ENCODE data around the gene MCM6. TPM values are rescaled to one million over a fixed set of nuclear protein-coding genes. Genes with fewer than 3 reads are reported as not detected.
A peak's percentile ranks its signal among the peaks of the same experiment; 100 is the strongest.
"Not testable (repeated sequence)": the region's sequence is repeated elsewhere in the genome, so short reads cannot be mapped to it uniquely, and the experiment has no call there.

The MCM6 gene
- total and polyA plus RNA-seq, 7 experiments from 2014 or later, result 12.1 to 105 (median 21.0) TPM

- Histone ChIP-seq H3K27me3 (ENCODE audit: control insufficient read depth in 2 of 2, insufficient read depth in 2 of 2, low read length in 2 of 2) (no peaks in the 10 kb centered on the region), H3K4me1 (ENCODE audit: control insufficient read depth in 2 of 2, insufficient read depth in 2 of 2, low read length in 2 of 2) (no peaks in the 10 kb centered on the region), H3K9me3 (ENCODE audit: control insufficient read depth in 2 of 3, low read length in 3 of 3) (no peaks in the 10 kb centered on the region), H3K36me3 (ENCODE audit: control insufficient read depth in 2 of 3, insufficient read depth in 3 of 3, low read length in 3 of 3) (peaks cover 0 to 6% (median 0%) of the 10 kb centered on the region in 3 experiments), H3K4me3 (ENCODE audit: low read length) (no peak overlapping the region), H3K27ac (ENCODE audit: low read depth, low read length) (no peak overlapping the region)
- intact Hi-C loops (cut with micrococcal nuclease), result no loop called here
- H3K27me3 Mint-ChIP-seq, result no peaks in the 10 kb centered on the region
- no peak overlapping the region for H3K4me3 Mint-ChIP-seq
- peaks cover 0 to 15% (median 12%) of the 10 kb centered on the region in 5 donors for H3K36me3 Mint-ChIP-seq
- ChIA-PET POLR2A (interaction anchor here (1.7 kb wide), 1 partner anchor 45 kb away, joined by 4 read pairs; no protein-coding TSS in a partner anchor), CTCF (interaction anchor here (0.8 kb wide), 1 partner anchor 19 kb away, joined by 3 read pairs; no protein-coding TSS in a partner anchor)
- H3K27ac Mint-ChIP-seq, result no peak overlapping the region
- no peaks in the 10 kb centered on the region for H3K9me3 Mint-ChIP-seq
- ATAC-seq, result no peak
- peaks cover 0 to 7% (median 0%) of the 10 kb centered on the region in 7 donors for H3K4me1 Mint-ChIP-seq
- DNase-seq, result no peak
These were observed 18.7 kb upstream of the MCM6 start for GRCh38 chr2:135894930-135895329.

- DNase-seq, result no peak
- POLR2A ChIA-PET, result interaction anchor here (1.7 kb wide), 1 partner anchor 43 kb away, joined by 4 read pairs; no protein-coding TSS in a partner anchor
- H3K27me3 Mint-ChIP-seq, result no peaks in the 10 kb centered on the region
These were observed 17.1 kb upstream of the MCM6 start for GRCh38 chr2:135893374-135893794.

GRCh38 chr2:135890835-135891234 lies 14.6 kb upstream of the MCM6 start:
- Histone ChIP-seq H3K27me3 (ENCODE audit: control insufficient read depth in 2 of 2, insufficient read depth in 2 of 2, low read length in 2 of 2) (no peaks in the 10 kb centered on the region), H3K9me3 (ENCODE audit: control insufficient read depth in 2 of 3, low read length in 3 of 3) (no peaks in the 10 kb centered on the region), H3K4me3 (ENCODE audit: low read length) (no peak overlapping the region), H3K36me3 (ENCODE audit: control insufficient read depth in 2 of 3, insufficient read depth in 3 of 3, low read length in 3 of 3) (no peaks in the 10 kb centered on the region), H3K27ac (ENCODE audit: low read depth, low read length) (no peak overlapping the region), H3K4me1 (ENCODE audit: control insufficient read depth in 2 of 2, insufficient read depth in 2 of 2, low read length in 2 of 2) (no peaks in the 10 kb centered on the region)
- ATAC-seq (peak; percentile 76), DNase-seq (no peak)
- Mint-ChIP-seq H3K4me3 (no peak overlapping the region), H3K27ac (no peak overlapping the region), H3K27me3 (no peaks in the 10 kb centered on the region), H3K4me1 (peaks cover 0 to 11% (median 0%) of the 10 kb centered on the region in 7 donors), H3K9me3 (peaks cover 0 to 13% (median 0%) of the 10 kb centered on the region in 11 donors), H3K36me3 (peaks cover 0 to 4% (median 4%) of the 10 kb centered on the region in 5 donors)
- CTCF ChIA-PET, result no interaction called here
- POLR2A ChIA-PET, result no interaction called here
- intact Hi-C loops (cut with micrococcal nuclease), result no loop called here

More at GRCh38 chr2:135893374-135893794, 17.1 kb upstream of the MCM6 start:
- Mint-ChIP-seq H3K9me3 (peaks cover 0 to 11% (median 0%) of the 10 kb centered on the region in 11 donors), H3K4me1 (peaks cover 0 to 7% (median 0%) of the 10 kb centered on the region in 7 donors), H3K27ac (no peak overlapping the region), H3K36me3 (peaks cover 0 to 9% (median 6%) of the 10 kb centered on the region in 5 donors), H3K4me3 (no peak overlapping the region)
- no peak overlapping the region for H3K27ac ChIP-seq (ENCODE audit: low read depth, low read length)
- H3K4me1 ChIP-seq (ENCODE audit: control insufficient read depth in 2 of 2, insufficient read depth in 2 of 2, low read length in 2 of 2), result no peaks in the 10 kb centered on the region
- intact Hi-C loops (cut with micrococcal nuclease), result no loop called here
- CTCF ChIA-PET, result no interaction called here
- peak; percentile 70 for ATAC-seq
- no peaks in the 10 kb centered on the region for H3K27me3 ChIP-seq (ENCODE audit: control insufficient read depth in 2 of 2, insufficient read depth in 2 of 2, low read length in 2 of 2)
- no peak overlapping the region for H3K4me3 ChIP-seq (ENCODE audit: low read length)
- peaks cover 0 to 1% (median 0%) of the 10 kb centered on the region in 3 experiments for H3K36me3 ChIP-seq (ENCODE audit: control insufficient read depth in 2 of 3, insufficient read depth in 3 of 3, low read length in 3 of 3)
- H3K9me3 ChIP-seq (ENCODE audit: control insufficient read depth in 2 of 3, low read length in 3 of 3), result no peaks in the 10 kb centered on the region

- H3K36me3 ChIP-seq (ENCODE audit: control insufficient read depth in 2 of 3, insufficient read depth in 3 of 3, low read length in 3 of 3), result no peaks in the 10 kb centered on the region
- no peak overlapping the region for H3K27ac ChIP-seq (ENCODE audit: low read depth, low read length)
- Mint-ChIP-seq H3K9me3 (peaks cover 0 to 13% (median 0%) of the 10 kb centered on the region in 11 donors), H3K27ac (no peak overlapping the region), H3K27me3 (peaks cover 0 to 5% (median 0%) of the 10 kb centered on the region in 5 donors), H3K4me3 (no peak overlapping the region), H3K36me3 (peaks cover 0 to 4% (median 4%) of the 10 kb centered on the region in 5 donors), H3K4me1 (peaks cover 0 to 11% (median 0%) of the 10 kb centered on the region in 7 donors)
- H3K27me3 ChIP-seq (ENCODE audit: control insufficient read depth in 2 of 2, insufficient read depth in 2 of 2, low read length in 2 of 2), result no peaks in the 10 kb centered on the region
- no peaks in the 10 kb centered on the region for H3K4me1 ChIP-seq (ENCODE audit: control insufficient read depth in 2 of 2, insufficient read depth in 2 of 2, low read length in 2 of 2)
- intact Hi-C loops (cut with micrococcal nuclease), result no loop called here
- no peak for DNase-seq
- ATAC-seq, result no peak
- no peak overlapping the region for H3K4me3 ChIP-seq (ENCODE audit: low read length)
- POLR2A ChIA-PET, result no interaction called here
- H3K9me3 ChIP-seq (ENCODE audit: control insufficient read depth in 2 of 3, low read length in 3 of 3), result no peaks in the 10 kb centered on the region
- CTCF ChIA-PET, result no interaction called here
These were observed 13.9 kb upstream of the MCM6 start for GRCh38 chr2:135890149-135890548.

- H3K4me1 ChIP-seq (ENCODE audit: control insufficient read depth in 2 of 2, insufficient read depth in 2 of 2, low read length in 2 of 2); H3K4me3 ChIP-seq (ENCODE audit: low read length); H3K36me3 ChIP-seq (ENCODE audit: control insufficient read depth in 2 of 3, insufficient read depth in 3 of 3, low read length in 3 of 3); intact Hi-C loops (cut with micrococcal nuclease); H3K27me3 ChIP-seq (ENCODE audit: control insufficient read depth in 2 of 2, insufficient read depth in 2 of 2, low read length in 2 of 2); H3K4me3 Mint-ChIP-seq; DNase-seq; POLR2A ChIA-PET; H3K27me3 Mint-ChIP-seq; H3K27ac Mint-ChIP-seq; ATAC-seq; H3K9me3 ChIP-seq (ENCODE audit: control insufficient read depth in 2 of 3, low read length in 3 of 3); H3K27ac ChIP-seq (ENCODE audit: low read depth, low read length); H3K4me1 Mint-ChIP-seq; H3K36me3 Mint-ChIP-seq: not testable (repeated sequence)
- CTCF ChIA-PET, result interaction anchor here (0.7 kb wide), 1 partner anchor 469 kb away, joined by 3 read pairs; no protein-coding TSS in a partner anchor
- H3K9me3 Mint-ChIP-seq, result peaks cover 0 to 13% (median 0%) of the 10 kb centered on the region in 11 donors
These were observed 12.3 kb upstream of the MCM6 start for GRCh38 chr2:135888587-135888986.

GRCh38 chr2:135885709-135886108 lies 9.5 kb upstream of the MCM6 start:
- Mint-ChIP-seq H3K4me1 (peaks cover 0 to 6% (median 0%) of the 10 kb centered on the region in 7 donors), H3K36me3 (peaks cover 0 to 4% (median 3%) of the 10 kb centered on the region in 5 donors), H3K27ac (no peak overlapping the region), H3K9me3 (peaks cover 0 to 13% (median 0%) of the 10 kb centered on the region in 11 donors), H3K27me3 (peaks cover 0 to 18% (median 0%) of the 10 kb centered on the region in 5 donors), H3K4me3 (no peak overlapping the region)
- Histone ChIP-seq H3K9me3 (ENCODE audit: control insufficient read depth in 2 of 3, low read length in 3 of 3) (no peaks in the 10 kb centered on the region), H3K36me3 (ENCODE audit: control insufficient read depth in 2 of 3, insufficient read depth in 3 of 3, low read length in 3 of 3) (no peaks in the 10 kb centered on the region), H3K27ac (ENCODE audit: low read depth, low read length) (no peak overlapping the region), H3K4me1 (ENCODE audit: control insufficient read depth in 2 of 2, insufficient read depth in 2 of 2, low read length in 2 of 2) (no peaks in the 10 kb centered on the region), H3K27me3 (ENCODE audit: control insufficient read depth in 2 of 2, insufficient read depth in 2 of 2, low read length in 2 of 2) (no peaks in the 10 kb centered on the region), H3K4me3 (ENCODE audit: low read length) (no peak overlapping the region)
- intact Hi-C loops (cut with micrococcal nuclease), result no loop called here
- ATAC-seq (no peak), DNase-seq (no peak)
- CTCF ChIA-PET, result interaction anchor here (1.0 kb wide), 1 partner anchor 499 kb away, joined by 3 read pairs; no protein-coding TSS in a partner anchor
- POLR2A ChIA-PET, result no interaction called here

- ChIA-PET CTCF (interaction anchor here (0.6 kb wide), 1 partner anchor 37 kb away, joined by 4 read pairs; no protein-coding TSS in a partner anchor), POLR2A (interaction anchor here (0.5 to 0.8 kb wide), 2 partner anchors 46 to 278 kb away, joined by 3 read pairs; no protein-coding TSS in a partner anchor)
- Histone ChIP-seq H3K27ac (ENCODE audit: low read depth, low read length) (no peak overlapping the region), H3K36me3 (ENCODE audit: control insufficient read depth in 2 of 3, insufficient read depth in 3 of 3, low read length in 3 of 3) (no peaks in the 10 kb centered on the region), H3K4me3 (ENCODE audit: low read length) (no peak overlapping the region), H3K27me3 (ENCODE audit: control insufficient read depth in 2 of 2, insufficient read depth in 2 of 2, low read length in 2 of 2) (no peaks in the 10 kb centered on the region), H3K4me1 (ENCODE audit: control insufficient read depth in 2 of 2, insufficient read depth in 2 of 2, low read length in 2 of 2) (no peaks in the 10 kb centered on the region), H3K9me3 (ENCODE audit: control insufficient read depth in 2 of 3, low read length in 3 of 3) (no peaks in the 10 kb centered on the region)
- H3K4me1 Mint-ChIP-seq, result peaks cover 0 to 9% (median 5%) of the 10 kb centered on the region in 7 donors
- H3K4me3 Mint-ChIP-seq, result no peak overlapping the region
- ATAC-seq (no peak), DNase-seq (no peak)
- H3K36me3 Mint-ChIP-seq, result no peaks in the 10 kb centered on the region
- H3K27me3 Mint-ChIP-seq, result peaks cover 0 to 19% (median 0%) of the 10 kb centered on the region in 5 donors
- intact Hi-C loops (cut with micrococcal nuclease), result no loop called here
- no peak overlapping the region for H3K27ac Mint-ChIP-seq
- H3K9me3 Mint-ChIP-seq, result no peaks in the 10 kb centered on the region
These were observed 6.2 kb upstream of the MCM6 start for GRCh38 chr2:135882415-135882814.

All from naive thymus-derived CD4-positive, alpha-beta T cell (primary cell).